HG02588 (cell line): Measurements from ENCODE around the gene MMP23B.

ENCODE experiments used
- ATAC-seq: cut with Tn5 transposase; IDR thresholded peaks from one replicate; pipeline ENCODE4 v1.9.1; 2021; ENCODE audit warnings: mild to moderate bottlenecking, moderate library complexity; ENCODE audit not compliant: unreplicated experiment

MMP23B gene

DNA sequence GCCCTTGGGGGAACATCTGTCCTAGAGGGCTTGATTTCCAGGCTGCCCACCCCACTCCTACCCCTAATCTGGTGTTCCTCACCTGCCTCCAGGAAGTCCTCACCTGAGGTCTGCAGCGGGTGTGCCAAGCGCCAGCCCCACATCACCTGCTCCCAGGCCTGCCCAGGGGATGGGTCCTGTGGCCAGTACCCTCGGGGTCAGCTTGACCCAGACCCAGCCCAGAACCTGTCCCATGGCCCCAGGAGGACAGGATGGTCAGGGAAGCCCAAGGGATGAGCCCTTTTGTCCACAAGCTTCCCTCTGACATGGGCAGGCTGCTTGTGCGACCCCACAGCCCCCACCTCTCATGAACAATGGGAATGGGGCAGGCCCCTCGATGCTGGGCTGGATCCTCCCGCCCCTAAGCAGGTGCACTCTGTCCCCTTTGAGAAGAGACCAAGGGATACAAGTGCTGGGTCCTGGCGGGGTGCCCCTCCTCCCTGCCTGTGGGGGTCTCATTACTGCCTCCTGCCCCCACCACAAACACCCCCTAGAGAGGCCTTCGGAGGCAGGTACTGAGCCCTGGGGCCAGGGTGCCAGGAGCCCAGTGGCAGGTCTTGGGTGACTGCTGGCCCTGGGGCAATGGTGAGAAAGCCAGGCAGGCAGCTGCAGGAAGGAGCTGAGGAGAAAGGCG is 13.4 kb upstream of the MMP23B start:
- ATAC-seq: no peak

DNA sequence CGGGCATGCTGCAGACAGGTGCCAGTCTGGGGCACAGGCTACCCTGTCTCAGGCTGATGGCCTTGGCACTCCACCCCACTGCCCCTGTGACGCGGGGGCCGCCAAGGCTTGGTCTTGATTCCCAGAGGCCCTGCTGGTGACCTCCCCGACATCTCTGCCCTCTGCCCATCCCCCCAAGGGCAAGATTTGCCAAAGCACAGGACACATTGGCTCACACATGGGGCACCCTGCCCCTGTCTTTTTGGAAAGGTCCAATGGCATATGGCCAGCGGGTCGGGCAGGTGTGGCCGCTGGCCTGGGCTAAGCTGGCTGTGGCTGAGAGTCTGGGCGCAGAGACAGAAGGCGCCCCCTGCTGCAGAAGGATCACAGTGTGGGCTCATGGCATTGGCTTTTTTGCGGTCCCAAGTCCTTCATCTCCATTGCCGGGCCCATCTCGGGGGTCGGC is 12.0 kb upstream of the MMP23B start:
- ATAC-seq: no peak

DNA sequence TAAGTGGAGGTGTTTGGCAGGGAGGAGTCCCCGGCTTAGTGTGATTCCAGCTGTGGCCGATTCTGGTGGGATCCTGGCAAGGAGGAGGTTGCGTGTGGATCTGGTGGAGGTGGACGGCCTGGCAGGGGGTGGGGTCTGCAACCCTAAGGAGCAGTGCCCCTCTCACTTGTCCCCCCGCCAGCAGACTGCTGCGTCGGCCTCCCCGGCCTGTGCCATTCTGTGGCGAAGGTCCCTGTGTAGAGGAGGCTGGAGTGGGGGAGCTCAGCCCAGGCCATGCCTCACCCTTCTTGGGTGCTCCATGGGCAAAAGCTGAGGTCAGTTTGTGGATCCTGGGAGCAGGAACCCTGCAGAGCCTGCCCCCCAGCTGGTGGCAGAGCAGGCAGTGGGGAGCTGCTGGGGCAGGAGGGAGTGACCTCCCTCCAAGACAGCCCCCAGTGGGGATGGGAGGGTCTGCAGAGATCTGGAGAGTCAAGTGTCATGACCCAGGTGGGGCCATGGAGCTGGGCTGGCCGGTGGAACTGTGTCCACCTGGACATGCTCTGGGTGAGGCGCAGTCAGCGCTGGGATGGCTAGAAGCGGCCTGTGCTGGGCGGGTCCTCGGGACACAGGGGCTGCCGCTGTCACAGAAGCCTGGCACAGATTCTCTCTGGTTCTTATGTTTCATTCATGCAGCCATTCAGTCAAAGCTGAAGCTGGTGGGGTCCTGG is 11.4 kb upstream of the MMP23B start:
- ATAC-seq: no peak

DNA sequence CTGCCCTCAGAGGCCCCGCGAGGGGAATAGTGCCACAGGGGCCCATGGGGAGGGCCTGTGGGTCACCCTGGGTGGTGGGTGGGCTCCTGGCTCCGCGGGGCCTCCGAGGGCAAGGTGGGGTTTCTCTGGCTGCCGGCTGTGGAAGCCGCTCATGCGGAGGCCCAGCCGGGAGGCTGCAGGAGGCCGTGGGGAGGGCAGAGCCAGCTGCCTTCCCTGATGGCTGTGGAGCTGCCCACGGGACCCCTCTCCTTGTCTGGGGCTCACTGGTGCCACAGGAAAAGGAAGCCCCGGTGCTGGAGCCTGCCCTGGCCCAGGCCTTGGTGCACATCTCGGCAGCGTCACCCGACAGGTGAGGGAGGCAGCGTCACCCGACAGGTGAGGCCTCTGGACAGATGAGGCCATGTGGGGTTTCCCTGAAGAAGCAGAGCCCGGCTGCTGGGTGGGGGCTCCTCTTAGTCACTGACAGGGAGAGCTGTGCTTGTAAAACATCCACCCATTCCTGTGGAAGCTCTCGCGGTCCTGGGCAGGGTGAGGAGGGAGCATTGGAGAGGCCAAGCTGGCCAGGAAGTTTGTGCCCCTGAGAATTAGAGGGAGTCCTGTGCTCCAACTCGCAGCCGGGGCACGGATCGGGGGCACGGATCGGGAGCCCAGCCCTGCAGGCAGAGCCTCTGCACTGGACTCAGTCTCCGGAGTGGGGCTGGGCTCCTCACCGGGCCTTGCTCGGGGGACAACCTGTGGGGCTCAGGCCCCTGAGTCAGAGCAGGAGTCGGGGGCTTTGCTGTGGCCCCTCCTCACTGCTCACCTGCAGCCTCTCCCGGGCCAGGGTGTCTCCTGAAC is 10.6 kb upstream of the MMP23B start:
- no peak for ATAC-seq

DNA sequence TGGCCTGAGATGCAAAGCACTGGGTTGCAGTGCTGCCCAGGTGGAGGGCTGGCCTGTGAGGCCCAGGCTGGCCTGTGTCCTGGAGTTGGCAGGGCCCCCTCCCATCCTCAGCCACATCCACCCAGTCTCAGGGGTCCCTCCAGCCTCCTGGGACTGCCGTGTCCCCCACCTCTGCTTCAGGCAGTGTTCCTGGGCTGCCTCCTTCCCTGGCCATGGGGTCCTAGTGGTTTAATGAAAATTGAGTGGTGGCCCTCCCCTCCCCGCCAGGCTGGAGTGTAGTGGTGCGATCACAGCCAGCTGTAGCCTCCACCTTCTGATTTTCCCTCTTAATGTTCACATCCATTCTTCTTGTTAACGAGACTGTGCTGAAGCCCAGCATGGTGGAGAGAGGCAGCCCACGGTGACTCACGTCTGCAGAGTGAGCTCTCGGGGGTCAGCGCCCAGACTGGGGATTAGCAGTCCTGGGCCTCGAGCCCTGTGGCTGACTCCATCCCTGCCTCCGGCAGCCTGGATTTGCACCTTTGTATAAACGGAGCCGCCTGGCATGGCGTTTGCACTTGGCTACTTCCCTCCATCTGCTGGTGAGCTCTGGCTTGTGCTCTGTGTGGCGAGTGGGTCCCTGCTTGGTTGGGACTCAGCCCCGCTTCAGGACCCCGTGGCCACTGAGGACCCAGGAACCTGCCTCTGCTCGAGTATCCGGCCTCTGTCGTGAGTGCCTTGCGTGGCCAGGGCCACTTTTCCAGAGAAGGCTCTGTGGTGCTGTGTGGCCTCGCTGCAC is 9.8 kb upstream of the MMP23B start:
- ATAC-seq: no peak

DNA sequence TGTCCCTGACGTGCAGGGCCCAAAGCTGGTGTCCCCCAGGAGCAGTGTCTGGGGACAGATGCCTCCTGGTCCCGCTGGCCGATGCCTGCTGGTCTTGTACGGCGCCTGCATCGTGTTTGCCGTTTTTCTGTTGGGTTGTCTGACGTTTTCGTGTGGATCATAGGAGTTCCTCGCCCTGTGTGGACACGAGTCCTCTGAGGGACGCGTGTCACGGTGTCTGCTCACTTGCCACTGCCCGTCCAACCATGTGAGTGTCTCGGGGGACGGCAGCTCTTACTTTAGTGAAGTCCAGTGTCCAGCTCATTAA is 9.2 kb upstream of the MMP23B start:
- no peak for ATAC-seq

DNA sequence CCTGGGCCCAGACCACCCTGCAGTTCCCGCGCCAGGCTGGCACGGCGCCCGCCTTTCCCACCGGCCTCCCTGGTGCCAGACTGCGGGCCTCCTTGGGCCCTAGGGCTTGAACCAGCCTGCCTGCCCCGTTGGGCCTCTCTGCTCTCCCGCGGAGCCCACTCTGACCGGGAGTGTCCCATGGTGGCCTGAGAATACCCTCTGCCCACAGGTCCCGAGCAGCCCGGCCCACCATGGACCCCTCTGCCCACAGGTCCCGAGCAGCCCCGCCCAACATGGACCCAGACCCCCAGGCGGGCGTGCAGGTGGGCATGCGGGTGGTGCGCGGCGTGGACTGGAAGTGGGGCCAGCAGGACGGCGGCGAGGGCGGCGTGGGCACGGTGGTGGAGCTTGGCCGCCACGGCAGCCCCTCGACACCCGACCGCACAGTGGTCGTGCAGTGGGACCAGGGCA is 8.8 kb upstream of the MMP23B start:
- no peak for ATAC-seq

DNA sequence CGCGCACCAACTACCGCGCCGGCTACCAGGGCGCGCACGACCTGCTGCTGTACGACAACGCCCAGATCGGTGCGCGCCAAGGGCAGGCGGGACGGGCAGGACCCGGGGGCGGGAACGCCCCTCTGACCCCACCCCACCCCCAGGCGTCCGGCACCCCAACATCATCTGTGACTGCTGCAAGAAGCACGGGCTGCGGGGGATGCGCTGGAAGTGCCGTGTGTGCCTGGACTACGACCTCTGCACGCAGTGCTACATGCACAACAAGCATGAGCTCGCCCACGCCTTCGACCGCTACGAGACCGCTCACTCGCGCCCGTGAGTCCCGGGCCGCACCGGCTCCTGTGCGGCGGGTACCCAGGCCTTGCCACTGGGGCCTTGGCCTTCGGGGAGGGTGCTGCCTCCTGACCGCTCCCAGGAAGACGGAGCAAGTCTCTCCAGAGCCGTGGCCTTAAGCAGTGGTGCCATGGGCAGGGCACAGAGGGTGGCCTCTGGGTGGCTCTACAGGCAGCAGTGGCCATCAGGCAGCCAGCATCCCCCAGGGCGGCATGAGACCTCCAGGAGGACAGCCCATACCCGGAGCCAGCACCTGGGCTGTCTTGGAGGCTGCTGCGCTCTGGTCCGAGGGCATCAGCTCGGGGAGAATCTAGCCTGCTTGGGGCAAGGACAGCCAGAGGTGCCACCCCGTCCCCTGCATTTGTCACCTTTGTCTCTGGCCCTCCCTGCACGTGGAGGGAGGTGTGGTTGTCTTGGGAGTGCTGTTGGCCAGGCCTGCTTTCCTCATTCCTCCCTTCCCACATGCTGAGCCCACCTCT is 8.1 kb upstream of the MMP23B start:
- ATAC-seq: no peak

DNA sequence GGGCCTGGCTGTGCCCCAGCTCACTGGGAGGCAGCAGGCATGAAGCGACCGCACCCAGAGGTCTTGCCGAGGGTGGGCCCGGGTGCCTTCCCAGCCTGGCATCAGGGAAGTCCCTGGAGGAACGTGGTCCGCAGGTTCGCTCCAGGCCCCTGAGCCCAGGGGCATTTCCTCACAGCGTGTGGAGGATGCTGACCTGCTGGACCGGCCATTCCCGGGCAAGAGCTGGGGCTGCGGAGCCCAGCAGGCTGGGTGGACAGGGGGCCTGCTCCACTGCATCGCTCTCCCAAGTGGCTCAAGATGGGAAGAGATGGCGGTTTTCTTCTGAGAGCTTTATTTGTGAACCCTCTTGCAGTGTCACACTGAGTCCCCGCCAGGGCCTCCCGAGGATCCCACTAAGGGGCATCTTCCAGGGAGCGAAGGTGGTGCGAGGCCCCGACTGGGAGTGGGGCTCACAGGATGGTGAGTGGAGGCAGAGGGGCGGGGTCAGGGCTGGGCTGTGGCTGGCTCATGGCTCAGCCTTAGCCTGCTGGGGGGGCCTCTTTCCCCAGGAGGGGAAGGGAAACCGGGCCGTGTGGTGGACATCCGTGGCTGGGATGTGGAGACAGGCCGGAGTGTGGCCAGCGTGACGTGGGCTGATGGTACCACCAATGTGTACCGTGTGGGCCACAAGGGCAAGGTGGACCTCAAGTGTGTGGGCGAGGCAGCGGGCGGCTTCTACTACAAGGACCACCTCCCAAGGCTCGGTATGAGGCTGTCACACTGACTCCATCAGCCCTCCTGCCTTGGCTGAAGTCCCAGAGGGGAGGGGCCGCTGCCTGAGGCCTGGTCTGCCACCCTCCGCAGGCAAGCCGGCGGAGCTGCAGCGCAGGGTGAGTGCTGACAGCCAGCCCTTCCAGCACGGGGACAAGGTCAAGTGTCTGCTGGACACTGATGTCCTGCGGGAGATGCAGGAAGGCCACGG is 7.2 kb upstream of the MMP23B start:
- no peak for ATAC-seq

DNA sequence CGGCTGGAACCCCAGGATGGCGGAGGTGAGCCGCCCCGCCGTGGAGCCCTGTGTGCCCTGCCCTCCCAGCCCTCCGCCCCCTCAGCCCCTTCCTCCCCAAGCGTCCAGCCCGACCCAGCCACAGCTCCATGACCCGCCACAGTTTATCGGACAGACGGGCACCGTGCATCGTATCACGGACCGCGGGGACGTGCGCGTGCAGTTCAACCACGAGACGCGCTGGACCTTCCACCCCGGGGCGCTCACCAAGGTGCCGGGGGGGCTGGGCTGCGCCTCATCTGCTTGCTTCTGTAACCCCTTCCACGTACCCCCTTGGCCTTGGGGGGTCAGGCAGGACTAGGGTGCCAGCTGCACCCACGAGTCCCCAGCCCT is 6.6 kb upstream of the MMP23B start:
- no peak for ATAC-seq

DNA sequence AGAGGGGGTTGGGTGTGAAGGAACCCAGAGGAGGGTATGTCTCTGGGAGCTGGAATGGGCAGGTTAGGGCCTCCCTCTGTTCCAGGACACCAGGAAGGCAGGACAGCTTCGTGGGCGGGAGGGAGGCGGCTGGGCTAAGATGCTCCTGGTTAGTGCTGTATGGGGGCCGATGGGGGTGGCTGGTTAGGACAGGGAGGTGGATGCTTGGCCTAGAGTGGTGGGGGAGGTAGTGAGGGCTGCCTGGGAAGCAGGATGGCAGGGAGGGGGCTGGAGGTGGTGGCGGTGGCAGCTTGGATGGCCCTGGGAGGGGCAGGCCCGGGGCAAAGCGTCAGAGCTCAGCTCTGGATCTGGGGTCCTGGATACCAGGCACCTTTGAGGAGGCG is 6.2 kb upstream of the MMP23B start:
- ATAC-seq: no peak

DNA sequence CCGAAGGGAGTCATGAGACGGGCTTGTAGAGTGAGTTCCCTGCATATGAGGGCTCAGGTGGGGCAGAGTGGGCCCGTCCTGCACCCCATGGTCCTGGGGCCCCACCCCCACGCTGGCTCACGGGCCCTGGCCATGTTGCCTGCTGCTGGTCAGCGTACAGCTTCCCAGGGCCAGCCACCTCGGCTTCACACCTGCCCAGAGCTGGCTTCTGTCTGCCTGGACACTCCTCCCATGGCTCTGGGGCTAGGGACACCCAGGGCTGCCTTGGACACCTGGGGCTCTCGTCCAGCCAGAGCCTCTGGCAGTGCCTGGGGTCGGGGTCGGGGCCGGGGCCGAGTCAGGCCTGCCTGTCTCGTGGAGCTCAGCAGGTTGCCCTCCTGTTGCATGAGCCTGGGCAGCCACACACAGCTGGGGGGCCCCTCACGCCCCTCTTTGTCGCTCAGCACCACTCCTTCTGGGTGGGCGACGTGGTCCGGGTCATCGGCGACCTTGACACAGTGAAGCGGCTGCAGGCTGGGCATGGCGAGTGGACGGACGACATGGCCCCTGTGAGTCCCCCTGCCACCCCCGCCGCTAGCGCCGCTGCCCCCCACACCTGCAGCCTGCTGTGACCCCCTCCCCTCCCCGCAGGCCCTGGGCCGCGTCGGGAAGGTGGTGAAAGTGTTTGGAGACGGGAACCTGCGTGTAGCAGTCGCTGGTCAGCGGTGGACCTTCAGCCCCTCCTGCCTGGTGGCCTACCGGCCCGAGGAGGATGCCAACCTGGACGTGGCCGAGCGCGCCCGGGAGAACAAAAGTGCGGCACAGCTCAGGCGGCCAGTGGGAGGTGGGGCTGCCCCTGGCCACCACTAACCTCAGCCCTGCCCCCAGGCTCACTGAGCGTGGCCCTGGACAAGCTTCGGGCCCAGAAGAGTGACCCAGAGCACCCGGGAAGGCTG is 5.5 kb upstream of the MMP23B start:
- no peak for ATAC-seq

DNA sequence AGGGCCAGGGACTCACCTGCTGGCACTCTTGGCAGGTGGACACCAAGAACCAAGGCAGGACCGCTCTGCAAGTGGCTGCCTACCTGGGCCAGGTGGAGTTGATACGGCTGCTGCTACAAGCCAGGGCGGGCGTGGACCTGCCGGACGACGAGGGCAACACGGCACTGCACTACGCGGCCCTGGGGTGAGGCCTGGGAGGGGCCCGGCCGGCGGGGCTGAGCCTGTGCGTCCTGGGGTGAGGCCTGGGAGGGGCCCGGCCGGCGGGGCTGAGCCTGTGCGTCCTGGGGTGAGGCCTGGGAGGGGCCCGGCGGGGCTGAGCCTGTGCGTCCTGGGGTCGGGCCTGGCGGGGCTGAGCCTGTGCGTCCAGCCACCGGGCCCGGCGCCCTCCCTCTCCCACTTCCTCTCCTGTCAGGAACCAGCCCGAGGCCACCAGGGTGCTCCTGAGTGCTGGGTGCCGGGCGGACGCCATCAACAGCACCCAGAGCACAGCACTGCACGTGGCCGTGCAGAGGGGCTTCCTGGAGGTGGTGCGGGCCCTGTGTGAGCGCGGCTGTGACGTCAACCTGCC is 4.6 kb upstream of the MMP23B start:
- ATAC-seq: no peak

DNA sequence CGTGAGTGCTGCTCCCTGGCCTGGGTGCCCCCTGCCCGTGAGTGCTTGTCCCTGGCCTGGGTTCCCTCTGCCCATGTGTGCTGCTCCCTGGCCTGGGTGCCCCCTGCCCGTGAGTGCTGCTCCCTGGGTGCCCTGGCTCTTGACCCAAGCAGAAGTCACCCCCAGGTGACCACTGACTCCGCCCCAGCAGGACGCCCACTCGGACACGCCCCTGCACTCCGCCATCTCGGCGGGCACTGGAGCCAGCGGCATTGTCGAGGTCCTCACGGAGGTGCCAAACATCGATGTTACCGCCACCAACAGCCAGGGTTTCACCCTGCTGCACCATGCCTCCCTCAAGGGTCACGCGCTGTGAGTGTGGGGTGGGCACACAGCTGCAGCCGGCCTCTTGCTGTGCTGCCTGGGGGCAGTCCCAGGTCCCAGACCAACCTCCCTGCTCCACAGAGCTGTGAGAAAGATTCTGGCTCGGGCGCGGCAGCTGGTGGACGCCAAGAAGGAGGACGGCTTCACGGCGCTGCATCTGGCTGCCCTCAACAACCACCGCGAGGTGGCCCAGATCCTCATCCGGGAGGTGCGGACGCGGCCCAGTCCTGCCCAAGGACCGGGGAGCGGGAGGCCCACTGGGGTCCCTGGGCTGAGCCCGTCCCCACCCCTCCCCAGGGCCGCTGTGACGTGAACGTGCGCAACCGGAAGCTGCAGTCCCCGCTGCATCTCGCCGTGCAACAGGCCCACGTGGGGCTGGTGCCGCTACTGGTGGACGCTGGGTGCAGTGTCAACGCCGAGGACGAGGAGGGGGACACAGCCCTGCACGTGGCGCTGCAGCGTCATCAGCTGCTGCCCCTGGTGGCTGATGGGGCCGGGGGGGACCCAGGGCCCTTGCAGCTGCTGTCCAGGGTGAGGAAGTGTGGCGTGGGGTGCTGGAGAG is 3.9 kb upstream of the MMP23B start:
- no peak for ATAC-seq

DNA sequence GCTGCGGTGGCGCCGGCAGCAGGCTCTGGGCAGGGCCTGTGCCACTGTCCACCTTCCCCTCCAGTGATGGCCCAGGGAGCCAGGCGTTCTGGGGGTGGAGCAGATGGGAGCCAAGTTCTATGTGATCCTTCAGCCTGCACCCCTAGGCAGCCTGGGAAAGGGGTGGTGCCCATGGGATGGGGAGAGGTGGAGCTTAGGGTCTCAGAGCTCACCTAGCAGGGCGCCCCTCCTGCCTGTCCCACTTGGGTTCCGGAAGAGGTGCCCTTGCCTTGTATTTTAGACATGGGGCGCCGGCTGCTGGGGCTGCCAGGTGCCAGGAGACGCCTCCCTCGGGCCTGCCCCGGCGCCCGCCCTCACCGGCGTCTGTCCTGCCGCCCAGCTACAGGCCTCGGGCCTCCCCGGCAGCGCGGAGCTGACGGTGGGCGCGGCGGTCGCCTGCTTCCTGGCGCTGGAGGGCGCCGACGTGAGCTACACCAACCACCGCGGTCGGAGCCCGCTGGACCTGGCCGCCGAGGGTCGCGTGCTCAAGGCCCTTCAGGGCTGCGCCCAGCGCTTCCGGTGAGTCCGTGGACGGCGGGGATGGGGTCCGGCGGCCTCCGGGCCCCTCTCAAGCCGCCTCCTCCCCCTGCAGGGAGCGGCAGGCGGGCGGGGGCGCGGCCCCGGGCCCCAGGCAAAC is 3.1 kb upstream of the MMP23B start:
- no peak for ATAC-seq
